HG03442 (cell line): ENCODE data around the gene RHBDL2.
"Not testable (repeated sequence)": the region's sequence is repeated elsewhere in the genome, so short reads cannot be mapped to it uniquely, and the experiment has no call there.

Experiments
- ATAC-seq: cut with Tn5 transposase; IDR thresholded peaks from one replicate; pipeline ENCODE4 v1.9.1; 2021; ENCODE audit warnings: mild to moderate bottlenecking, moderate library complexity; ENCODE audit not compliant: unreplicated experiment

Gene RHBDL2, protein sequence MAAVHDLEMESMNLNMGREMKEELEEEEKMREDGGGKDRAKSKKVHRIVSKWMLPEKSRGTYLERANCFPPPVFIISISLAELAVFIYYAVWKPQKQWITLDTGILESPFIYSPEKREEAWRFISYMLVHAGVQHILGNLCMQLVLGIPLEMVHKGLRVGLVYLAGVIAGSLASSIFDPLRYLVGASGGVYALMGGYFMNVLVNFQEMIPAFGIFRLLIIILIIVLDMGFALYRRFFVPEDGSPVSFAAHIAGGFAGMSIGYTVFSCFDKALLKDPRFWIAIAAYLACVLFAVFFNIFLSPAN

GRCh38 chr1:38941527-38942019 is at the start of gene RHBDL2:
TSS of gene RHBDL2 (minus strand) at chr1:38941830. CDS start at chr1:38919212, 22,618 bp downstream.
- ATAC-seq = no peak

- ATAC-seq = peak; percentile 90
Observed at GRCh38 chr1:38990738-38991637, 49.4 kb upstream of the RHBDL2 start, which contains the start of gene AKIRIN1. TSS of gene AKIRIN1 (plus strand) at chr1:38991276. CDS start at chr1:38991381, 105 bp downstream.

DNA sequence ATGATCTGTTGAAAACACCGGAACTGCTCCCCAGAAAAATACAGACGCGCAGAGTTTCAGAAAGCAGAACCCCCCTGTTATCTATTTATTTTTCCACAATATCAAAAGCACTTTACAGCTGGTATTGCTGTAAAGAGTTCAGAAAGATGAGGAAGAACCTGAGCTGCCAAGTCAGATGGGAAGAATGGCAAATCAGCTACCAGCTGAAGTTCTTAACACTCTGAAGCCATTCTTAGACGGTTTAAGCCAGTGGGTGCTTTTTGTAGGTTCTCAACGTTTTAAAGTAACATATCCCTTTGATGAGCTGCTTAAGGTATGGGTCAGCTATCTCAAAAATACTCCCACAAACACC is 48.7 kb upstream of the RHBDL2 start:
- ATAC-seq = no peak

DNA sequence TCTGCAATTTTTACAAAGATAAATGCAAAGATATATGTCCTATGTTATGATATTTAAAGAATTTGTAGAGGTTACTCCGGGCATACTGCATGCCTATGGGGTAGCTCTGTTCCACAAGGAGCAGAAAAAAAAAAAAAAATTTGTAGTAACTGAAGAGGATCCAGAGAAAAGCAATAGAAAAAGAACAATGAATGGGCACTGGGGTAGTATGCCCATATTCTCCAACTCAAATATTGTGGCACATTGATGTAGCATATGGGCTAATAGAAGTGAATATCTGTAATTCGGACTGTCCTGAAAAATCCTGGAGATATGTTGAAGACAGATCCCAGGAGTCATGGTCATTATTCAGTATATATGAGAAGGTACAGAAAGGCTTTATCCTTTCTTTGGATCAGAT is 48.3 kb upstream of the RHBDL2 start:
- ATAC-seq = no peak

- not testable (repeated sequence) for ATAC-seq
Observed at GRCh38 chr1:38979380-38979779, 37.8 kb upstream of the RHBDL2 start.

DNA sequence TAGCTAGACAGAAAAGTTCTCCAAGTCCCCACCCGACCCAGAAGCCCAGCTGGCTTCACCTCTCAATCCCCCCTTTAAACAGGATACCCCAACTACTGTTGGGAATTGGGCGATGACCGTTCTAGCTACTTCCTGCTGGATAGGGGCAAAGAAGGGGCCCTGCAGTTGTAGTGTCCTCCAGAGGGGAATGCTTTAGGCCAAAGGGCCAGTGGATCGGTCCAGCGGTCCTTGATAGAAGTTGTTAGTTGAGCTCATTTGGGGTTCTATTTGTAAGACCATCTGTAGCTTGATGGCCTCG is 36.6 kb upstream of the RHBDL2 start:
- ATAC-seq = not testable (repeated sequence)

GRCh38 chr1:38977399-38978244 is 36.0 kb upstream of the RHBDL2 start:
- not testable (repeated sequence) for ATAC-seq

DNA sequence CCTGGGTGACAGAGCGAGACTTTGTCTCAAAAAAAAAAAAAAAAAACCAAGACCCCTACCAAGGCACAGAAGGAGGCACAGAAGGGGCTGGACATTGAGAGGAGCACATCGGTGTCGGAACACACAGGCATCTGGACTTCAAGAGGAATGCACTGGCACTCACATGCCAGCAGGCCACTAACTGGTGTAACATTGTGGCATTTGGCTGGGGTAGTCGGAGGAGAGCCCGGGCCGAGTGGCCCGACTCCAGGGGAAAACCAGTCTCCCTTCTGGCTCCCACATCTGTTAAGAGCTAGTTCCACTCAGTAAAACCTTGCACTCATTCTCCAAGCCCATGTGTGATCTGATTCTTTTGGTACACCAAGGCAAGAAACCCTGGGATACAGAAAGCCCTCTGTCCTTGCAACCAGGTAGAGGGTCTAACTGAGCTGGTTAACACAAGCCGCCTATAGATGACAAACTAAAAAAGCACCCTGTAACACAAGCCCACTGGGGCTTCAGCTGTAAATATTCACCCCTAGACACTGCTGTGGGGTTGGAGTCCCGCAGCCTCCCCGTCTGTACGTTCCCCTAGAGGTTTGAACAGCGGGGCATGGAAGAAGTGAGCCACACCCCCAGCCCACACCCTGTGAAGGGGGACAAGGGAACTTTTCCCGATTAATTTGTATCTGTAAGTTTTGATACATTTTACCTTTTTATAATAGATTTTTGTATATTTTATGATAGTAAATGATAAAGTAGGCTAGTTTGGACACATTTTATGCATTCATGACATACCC is 32.2 kb upstream of the RHBDL2 start:
- ATAC-seq = no peak

- ATAC-seq = not testable (repeated sequence)
Observed at GRCh38 chr1:38973145-38973544, 31.5 kb upstream of the RHBDL2 start.

DNA sequence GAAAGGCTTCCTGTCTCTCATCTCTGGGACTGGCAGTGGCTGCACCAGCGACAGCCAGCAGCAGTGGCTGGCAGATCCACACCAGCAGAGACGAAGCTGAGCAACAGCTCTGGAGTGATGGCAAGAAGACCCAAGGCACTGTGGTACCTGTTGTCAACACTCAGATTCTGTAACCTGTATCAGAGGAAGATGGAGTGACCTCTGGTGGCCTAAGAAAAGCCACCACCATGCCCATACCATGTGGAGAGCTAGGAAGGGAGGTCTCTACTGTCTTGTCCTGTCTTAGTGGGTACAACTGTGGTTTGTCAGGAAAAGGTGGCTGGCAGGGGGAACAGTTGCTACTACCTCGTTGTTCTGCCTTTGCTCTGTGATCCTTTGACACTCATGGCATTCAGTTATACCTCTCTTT is 22.5 kb upstream of the RHBDL2 start:
- ATAC-seq = no peak

DNA sequence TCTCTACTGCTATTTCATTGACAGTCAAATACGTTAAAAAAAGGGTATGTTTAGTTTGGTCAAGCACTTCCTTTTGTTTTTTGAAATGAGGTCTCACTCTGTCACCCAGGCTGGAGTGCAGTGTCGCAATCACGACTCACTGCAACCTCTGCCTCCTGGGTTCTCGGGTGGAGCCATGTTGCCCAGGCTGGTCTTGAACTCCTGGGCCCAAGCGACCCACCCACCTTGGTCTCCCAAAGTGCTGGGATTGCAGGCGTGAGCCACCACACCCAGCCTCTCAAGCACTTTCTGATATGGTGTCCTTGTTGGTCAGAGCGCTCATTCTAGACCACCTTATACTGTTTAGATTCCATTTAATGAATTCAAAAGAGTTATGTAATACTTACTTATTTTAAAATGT is 20.9 kb upstream of the RHBDL2 start:
- no peak for ATAC-seq

DNA sequence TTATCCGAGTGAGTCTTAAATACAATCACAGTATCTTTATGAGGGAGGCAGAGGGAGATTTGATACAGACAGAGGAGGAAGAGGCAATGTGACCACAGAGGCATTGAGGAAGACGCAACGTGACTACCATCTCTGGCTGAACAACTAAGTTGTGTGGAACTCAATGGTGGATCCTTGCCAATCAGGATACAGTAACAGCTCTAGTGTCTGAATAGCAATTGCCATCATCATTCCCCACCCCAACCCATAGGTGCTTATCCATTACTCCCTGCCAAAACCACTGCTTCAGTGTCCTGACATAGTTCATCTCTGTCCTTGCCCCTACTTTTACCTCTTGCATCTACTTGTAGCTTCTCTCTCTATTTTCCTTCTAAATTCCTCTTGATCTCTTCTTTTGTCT is 20.5 kb upstream of the RHBDL2 start:
- ATAC-seq = no peak

- ATAC-seq = no peak
Observed at GRCh38 chr1:38958967-38959366, 17.3 kb upstream of the RHBDL2 start.

GRCh38 chr1:38953433-38953860 is 11.8 kb upstream of the RHBDL2 start:
- no peak for ATAC-seq

GRCh38 chr1:38950553-38950952 is 8.9 kb upstream of the RHBDL2 start:
- no peak for ATAC-seq

- ATAC-seq = no peak
Observed at GRCh38 chr1:38944547-38944946, 2.9 kb upstream of the RHBDL2 start.

DNA sequence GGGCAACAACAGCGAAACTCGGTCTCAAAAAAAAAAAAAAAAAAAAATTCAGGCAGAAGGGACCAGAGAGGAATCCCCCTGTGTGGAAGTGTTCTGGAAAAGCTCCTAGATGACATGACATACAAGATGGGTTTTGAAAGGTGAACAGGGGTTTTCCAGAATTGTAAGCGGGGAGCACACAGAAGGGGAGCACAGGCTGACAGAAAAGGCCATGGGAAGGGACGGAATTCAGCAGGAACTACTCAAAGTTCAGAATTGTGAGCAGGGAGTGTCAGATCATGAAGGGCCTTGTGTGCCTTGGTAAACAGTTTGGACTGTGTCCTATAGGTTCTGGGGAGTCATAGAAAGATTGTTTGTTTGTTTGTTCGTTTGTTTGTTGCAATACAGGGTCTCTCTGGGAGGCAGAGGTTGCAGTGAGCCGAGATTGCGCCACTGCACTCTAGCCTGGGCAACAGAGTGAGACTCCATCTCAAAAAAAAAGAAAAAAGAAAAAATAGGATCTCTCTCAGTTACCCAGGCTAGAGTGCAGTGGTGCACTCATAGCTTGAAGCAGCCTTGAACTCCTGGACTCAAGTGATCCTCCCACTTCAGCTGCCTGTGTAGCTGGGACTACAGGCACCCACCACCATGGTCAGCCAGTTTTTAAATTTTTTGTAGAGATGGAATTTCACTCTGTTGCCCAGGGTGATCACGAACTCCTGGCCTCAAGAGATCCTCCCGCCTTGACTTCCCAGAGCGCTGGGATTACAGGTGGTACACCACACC is 1.2 kb upstream of the RHBDL2 start:
- ATAC-seq = no peak

- ATAC-seq = no peak
Observed at GRCh38 chr1:38941093-38941492, 537 bp downstream of the RHBDL2 start.

- no peak for ATAC-seq
Observed at GRCh38 chr1:38940339-38941047, 1.1 kb downstream of the RHBDL2 start.
